B cell (primary cell): Measurements from ENCODE around the gene TMEM109.

Source experiments
- CTCF ChIP-seq: fragments of 200-600 bp; IDR thresholded peaks from one replicate; pipeline ENCODE4 v1.8.0; 2022; ENCODE audit warnings: antibody characterized with exemption, mild to moderate bottlenecking
- EZH2 ChIP-seq: IDR thresholded peaks from 2 replicates; pipeline ENCODE4 v1.6.1; 2012; ENCODE audit warnings: borderline replicate concordance, low read depth, mild to moderate bottlenecking, moderate library complexity, low read length; ENCODE audit not compliant: insufficient read depth, poor library complexity, severe bottlenecking

- TF ChIP-seq CTCF (no peak), EZH2 (no peak)
Observed at GRCh38 chr11:60939855-60940254, 25.9 kb downstream of the TMEM109 start.
